Muscle of leg (tissue), 11 donors: ENCODE results near the gene FRRS1L. TPM values are rescaled to one million over a fixed set of nuclear protein-coding genes. Genes with fewer than 3 reads are reported as not detected.

Experiments
- DNase-seq: peaks from one replicate; pipeline ENCODE4 v3.0.0; 2013
- H3K27ac ChIP-seq: one replicate; pipeline ENCODE4 v1.5.1; 2013; ENCODE audit warnings: mild to moderate bottlenecking, low read length, control low read depth
- H3K27me3 ChIP-seq: one replicate; pipeline ENCODE4 v1.6.1; 2013; ENCODE audit warnings: low read length; ENCODE audit not compliant: control insufficient read depth, insufficient read depth
- H3K36me3 ChIP-seq: one replicate; pipeline ENCODE4 v1.6.1; 2013; ENCODE audit warnings: low read length; ENCODE audit not compliant: control insufficient read depth, insufficient read depth
- H3K4me1 ChIP-seq: one replicate; pipeline ENCODE4 v1.6.1; 2013; ENCODE audit warnings: low read length; ENCODE audit not compliant: control insufficient read depth, insufficient read depth
- H3K4me3 ChIP-seq: one replicate; pipeline ENCODE4 v1.5.1; 2013; ENCODE audit warnings: low read length, control low read depth
- H3K9me3 ChIP-seq: replicated peaks from 2 replicates; pipeline ENCODE4 v1.6.1; 2013; ENCODE audit warnings: low read depth, low read length; ENCODE audit not compliant: control insufficient read depth
- WGBS: methylation state at CpG from one replicate; pipeline ENCODE4 v1.1.5; 2013; ENCODE audit warnings: missing lambda C conversion rate; ENCODE audit not compliant: insufficient coverage; 5-methylcytosine and 5-hydroxymethylcytosine counted together
- polyA plus RNA-seq, 8 donors: library from polyadenylated mRNA; unstranded; fragments of 120-200 nt; gene quantifications; one replicate each; pipeline versions ENCODE4 v1.2.1 to v1.2.3, GENCODE V29; 2013; ENCODE audit warnings: inconsistent platforms in 1 of 8, low replicate concordance in 1 of 8; ENCODE audit not compliant: insufficient read length in 8 of 8, insufficient read depth in 1 of 8
- total RNA-seq: library from RNA; stranded (reverse); fragments of 120-200 nt; gene quantifications from one replicate; pipeline ENCODE4 v1.2.4, GENCODE V29; 2013

FRRS1L gene
- total and polyA plus RNA-seq, 9 donors, result 0.41 to 3.7 (median 1.1) TPM

GRCh38 chr9:109176963-109177362 is 9.9 kb upstream of the FRRS1L start:
- no peaks in the 10 kb centered on the region for H3K36me3 ChIP-seq
- no peak overlapping the region for H3K4me3 ChIP-seq
- H3K27ac ChIP-seq, result no peak overlapping the region
- no peaks in the 10 kb centered on the region for H3K9me3 ChIP-seq
- H3K27me3 ChIP-seq, result peaks cover 7% of the 10 kb centered on the region
- no peak for DNase-seq
- WGBS, result no CpG with 5 or more reads among the region's 2 CpGs
- H3K4me1 ChIP-seq, result no peaks in the 10 kb centered on the region

GRCh38 chr9:109176386-109176785 is 9.3 kb upstream of the FRRS1L start:
- Histone ChIP-seq H3K27me3 (peaks cover 8% of the 10 kb centered on the region), H3K4me1 (no peaks in the 10 kb centered on the region), H3K36me3 (no peaks in the 10 kb centered on the region), H3K4me3 (no peak overlapping the region), H3K9me3 (no peaks in the 10 kb centered on the region), H3K27ac (no peak overlapping the region)
- no peak for DNase-seq
- WGBS, result 57% methylated on average over 6 of the region's 8 CpGs

GRCh38 chr9:109172935-109173334 is 5.9 kb upstream of the FRRS1L start:
- Histone ChIP-seq H3K9me3 (no peaks in the 10 kb centered on the region), H3K4me3 (no peak overlapping the region), H3K27me3 (peaks cover 5% of the 10 kb centered on the region), H3K27ac (no peak overlapping the region), H3K4me1 (no peaks in the 10 kb centered on the region), H3K36me3 (no peaks in the 10 kb centered on the region)
- no CpG with 5 or more reads among the region's 1 CpG for WGBS
- no peak for DNase-seq

- peaks cover 14% of the 10 kb centered on the region for H3K27me3 ChIP-seq
- H3K27ac ChIP-seq, result no peak overlapping the region
- H3K4me1 ChIP-seq, result no peaks in the 10 kb centered on the region
- no peak overlapping the region for H3K4me3 ChIP-seq
- peak; percentile 27 for DNase-seq
- 69% methylated on average over 2 of the region's 3 CpGs for WGBS
- no peaks in the 10 kb centered on the region for H3K36me3 ChIP-seq
- no peaks in the 10 kb centered on the region for H3K9me3 ChIP-seq
Observed at GRCh38 chr9:109171926-109172325, 4.9 kb upstream of the FRRS1L start.

GRCh38 chr9:109168170-109168569 is 1.1 kb upstream of the FRRS1L start:
- no peak overlapping the region for H3K4me3 ChIP-seq
- H3K36me3 ChIP-seq, result no peaks in the 10 kb centered on the region
- H3K4me1 ChIP-seq, result no peaks in the 10 kb centered on the region
- H3K9me3 ChIP-seq, result no peaks in the 10 kb centered on the region
- H3K27me3 ChIP-seq, result peaks cover 27% of the 10 kb centered on the region
- no peak for DNase-seq
- H3K27ac ChIP-seq, result no peak overlapping the region

- 87% methylated on average over 4 of the region's 5 CpGs for WGBS
- Histone ChIP-seq H3K4me3 (no peak overlapping the region), H3K9me3 (no peaks in the 10 kb centered on the region), H3K36me3 (no peaks in the 10 kb centered on the region), H3K27me3 (peaks cover 27% of the 10 kb centered on the region), H3K27ac (no peak overlapping the region), H3K4me1 (no peaks in the 10 kb centered on the region)
- DNase-seq, result no peak
Observed at GRCh38 chr9:109167716-109168115, 667 bp upstream of the FRRS1L start.

GRCh38 chr9:109166171-109166770 is 778 bp downstream of the FRRS1L start:
- Histone ChIP-seq H3K4me1 (no peaks in the 10 kb centered on the region), H3K36me3 (no peaks in the 10 kb centered on the region), H3K27me3 (peaks cover 23% of the 10 kb centered on the region), H3K27ac (no peak overlapping the region), H3K9me3 (no peaks in the 10 kb centered on the region), H3K4me3 (no peak overlapping the region)
- no peak for DNase-seq
- 65% methylated on average over 14 of the region's 16 CpGs for WGBS

- Histone ChIP-seq H3K27me3 (peaks cover 23% of the 10 kb centered on the region), H3K9me3 (no peaks in the 10 kb centered on the region), H3K36me3 (no peaks in the 10 kb centered on the region), H3K4me3 (no peak overlapping the region), H3K27ac (no peak overlapping the region), H3K4me1 (no peaks in the 10 kb centered on the region)
- no peak for DNase-seq
- 86% methylated on average over 2 of the region's 5 CpGs for WGBS
Observed at GRCh38 chr9:109164042-109164441, 3.0 kb downstream of the FRRS1L start.

- no CpG with 5 or more reads among the region's 1 CpG for WGBS
- Histone ChIP-seq H3K4me1 (no peaks in the 10 kb centered on the region), H3K9me3 (no peaks in the 10 kb centered on the region), H3K27me3 (peaks cover 23% of the 10 kb centered on the region), H3K4me3 (no peak overlapping the region), H3K36me3 (no peaks in the 10 kb centered on the region), H3K27ac (no peak overlapping the region)
- no peak for DNase-seq
Observed at GRCh38 chr9:109163194-109163593, 3.9 kb downstream of the FRRS1L start.

- DNase-seq, result no peak
- Histone ChIP-seq H3K4me1 (no peaks in the 10 kb centered on the region), H3K9me3 (no peaks in the 10 kb centered on the region), H3K36me3 (no peaks in the 10 kb centered on the region), H3K4me3 (no peak overlapping the region), H3K27me3 (peaks cover 19% of the 10 kb centered on the region), H3K27ac (no peak overlapping the region)
- WGBS, result 57% methylated on average over 1 of the region's 3 CpGs
Observed at GRCh38 chr9:109162677-109163076, 4.4 kb downstream of the FRRS1L start.

- H3K27ac ChIP-seq, result no peak overlapping the region
- no peaks in the 10 kb centered on the region for H3K9me3 ChIP-seq
- no peak overlapping the region for H3K4me3 ChIP-seq
- H3K36me3 ChIP-seq, result no peaks in the 10 kb centered on the region
- WGBS, result no CpG with 5 or more reads among the region's 3 CpGs
- no peaks in the 10 kb centered on the region for H3K4me1 ChIP-seq
- peaks cover 10% of the 10 kb centered on the region for H3K27me3 ChIP-seq
- DNase-seq, result no peak
Observed at GRCh38 chr9:109161471-109161870, 5.6 kb downstream of the FRRS1L start.
